GM21360 (cell line): ENCODE results near the gene PRRC2A.

ENCODE experiments used
- ATAC-seq: cut with Tn5 transposase; IDR thresholded peaks from one replicate; pipeline ENCODE4 v1.9.1; 2021; ENCODE audit warnings: mild to moderate bottlenecking, moderate library complexity; ENCODE audit not compliant: unreplicated experiment

The PRRC2A gene

GRCh38 chr6:31620586-31621319 is at the start of gene PRRC2A:
Gene PRRC2A, plus strand, starts transcription at chr6:31620715. Its CDS starts 2,075 bp downstream, at chr6:31622790.
- ATAC-seq: peak; percentile 45

GRCh38 chr6:31572041-31572911 is 48.2 kb upstream of the PRRC2A start, which contains the start of gene LTA:
Gene LTA, plus strand, starts transcription at chr6:31572289. Its CDS starts 454 bp downstream, at chr6:31572743.
- ATAC-seq: peak; percentile 33

GRCh38 chr6:31573239-31574105 is 47.0 kb upstream of the PRRC2A start:
- ATAC-seq: no peak

- ATAC-seq: no peak
Measured at GRCh38 chr6:31574106-31575061, 46.1 kb upstream of the PRRC2A start.

- ATAC-seq: no peak
Measured at GRCh38 chr6:31575335-31575901, 45.1 kb upstream of the PRRC2A start, which contains the start of gene TNF. Gene TNF, plus strand, starts transcription at chr6:31575565. Its CDS starts 177 bp downstream, at chr6:31575742.

GRCh38 chr6:31575952-31576685 is 44.4 kb upstream of the PRRC2A start:
- ATAC-seq: no peak

- no peak for ATAC-seq
Measured at GRCh38 chr6:31576897-31577578, 43.5 kb upstream of the PRRC2A start.

GRCh38 chr6:31577579-31577966 is 42.9 kb upstream of the PRRC2A start:
- ATAC-seq: no peak

- no peak for ATAC-seq
Measured at GRCh38 chr6:31578184-31579118, 42.1 kb upstream of the PRRC2A start.

- no peak for ATAC-seq
Measured at GRCh38 chr6:31579119-31579505, 41.4 kb upstream of the PRRC2A start.

GRCh38 chr6:31579546-31580437 is 40.7 kb upstream of the PRRC2A start:
- ATAC-seq: no peak

- ATAC-seq: no peak
Measured at GRCh38 chr6:31580438-31580740, 40.1 kb upstream of the PRRC2A start.

GRCh38 chr6:31580807-31581433 is 39.6 kb upstream of the PRRC2A start:
- ATAC-seq: peak; percentile 51

GRCh38 chr6:31581434-31582229 is 38.9 kb upstream of the PRRC2A start:
- no peak for ATAC-seq

GRCh38 chr6:31582230-31582643 is 38.3 kb upstream of the PRRC2A start, which contains the start of gene LTB:
Gene LTB, minus strand, starts transcription at chr6:31582424. Its CDS starts 7 bp downstream, at chr6:31582417.
- ATAC-seq: no peak
